ENCODE data around the gene HOMEZ. TPM values are rescaled to one million over a fixed set of nuclear protein-coding genes. Genes with fewer than 3 reads are reported as not detected.

HOMEZ gene
- total and polyA plus RNA-seq, 2 of the 8 experiments (the other 6 are each of a cell fraction or from before 2014, with no cell fraction given): 9.1 to 15.9 TPM

DNA sequence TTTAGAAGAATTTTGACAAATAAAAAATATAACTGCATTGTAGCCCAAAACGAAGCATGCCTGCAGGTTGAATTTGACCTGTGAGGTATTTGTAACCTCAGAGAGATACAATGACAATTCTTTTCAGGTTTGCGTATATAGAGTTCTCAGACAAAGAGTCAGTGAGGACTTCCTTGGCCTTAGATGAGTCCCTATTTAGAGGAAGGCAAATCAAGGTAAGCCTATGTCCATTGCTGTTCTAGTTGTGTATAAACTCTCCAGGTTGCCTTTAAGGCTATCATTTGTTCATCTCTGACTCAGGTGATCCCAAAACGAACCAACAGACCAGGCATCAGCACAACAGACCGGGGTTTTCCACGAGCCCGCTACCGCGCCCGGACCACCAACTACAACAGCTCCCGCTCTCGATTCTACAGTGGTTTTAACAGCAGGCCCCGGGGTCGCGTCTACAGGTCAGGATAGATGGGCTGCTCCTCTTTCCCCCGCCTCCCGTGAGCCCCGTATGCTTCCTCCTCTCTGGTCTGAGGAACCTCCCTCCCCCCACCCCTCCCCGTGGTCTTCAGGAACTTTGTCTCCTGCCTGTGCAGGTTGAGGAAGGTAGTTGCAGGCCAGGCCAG is 38.0 kb upstream of the HOMEZ start:
- Histone ChIP-seq H3K79me2 (ENCODE audit: control insufficient read depth in 1 of 2, insufficient read depth in 2 of 2, low read length in 2 of 2) (peaks cover 11 to 17% of the 10 kb centered on the region in 2 experiments), H3K4me1 (replicated peaks in 1 of 4; ENCODE audit: control insufficient read depth in 3 of 4, insufficient read depth in 4 of 4, low read length in 3 of 4) (peaks cover 0 to 6% (median 2%) of the 10 kb centered on the region in 4 experiments; a peak in 6 of 7 replicates), H3K27ac (ENCODE audit: low read depth, low read length) (no peak overlapping the region), H2AK5ac (ENCODE audit: low read depth, low read length) (no peak overlapping the region), H3K79me1 (ENCODE audit: low read depth, low read length) (peaks cover 10% of the 10 kb centered on the region; the same call in 1 of the 2 replicates), H4K20me1 (replicated peaks in 1 of 2; ENCODE audit: control insufficient read depth in 1 of 2, insufficient read depth in 2 of 2, low read length in 2 of 2) (no peaks in the 10 kb centered on the region), H3K18ac (ENCODE audit: extremely low read depth, low read length) (no peak overlapping the region), H3K36me3 (ENCODE audit: control insufficient read depth in 2 of 4, insufficient read depth in 4 of 4, low read length in 3 of 4) (peaks cover 9 to 35% (median 24%) of the 10 kb centered on the region in 4 experiments; a peak in 7 of 8 replicates), H3K4me2 (ENCODE audit: insufficient read depth in 1 of 2, low read depth in 2 of 2, low read length in 2 of 2) (no peak overlapping the region), H3K27me3 (replicated peaks in 1 of 4; ENCODE audit: control insufficient read depth in 3 of 4, extremely low read depth in 1 of 4, insufficient read depth in 3 of 4, low read length in 3 of 4) (no peaks in the 10 kb centered on the region), H3K4ac (replicated peaks; ENCODE audit: insufficient read length, low read depth, low read length) (no peak overlapping the region), H3K14ac (ENCODE audit: insufficient read length) (no peak overlapping the region), H4K5ac (ENCODE audit: insufficient read length, low read depth, low read length) (no peak overlapping the region), H3K9ac (replicated peaks in 1 of 4; ENCODE audit: extremely low read depth in 1 of 4, low read depth in 3 of 4, low read length in 3 of 4) (peak overlapping the region in 1 of 4 experiments; percentile 54; a peak in 1 of 7 replicates), H2BK5ac (ENCODE audit: low read depth, low read length) (no peak overlapping the region), H3K23ac (ENCODE audit: insufficient read length) (no peak overlapping the region), H2BK120ac (replicated peaks; ENCODE audit: low read depth, low read length) (no peak overlapping the region), H4K91ac (replicated peaks; ENCODE audit: insufficient read length, low read length) (no peak overlapping the region), H2BK20ac (ENCODE audit: low read length) (no peak overlapping the region), H3K23me2 (ENCODE audit: low read depth, low read length) (peaks cover 10% of the 10 kb centered on the region), H4K8ac (ENCODE audit: extremely low read depth, insufficient read depth, low read length) (no peak overlapping the region), H3K9me3 (ENCODE audit: insufficient read depth in 2 of 2, low read depth in 1 of 2, low read length in 1 of 2) (no peaks in the 10 kb centered on the region), H2BK12ac (ENCODE audit: low read depth, low read length) (no peak overlapping the region), H2BK15ac (ENCODE audit: low read length) (no peak overlapping the region), H3K4me3 (ENCODE audit: extremely low read depth in 1 of 4, insufficient read depth in 2 of 4, low read depth in 3 of 4, low read length in 4 of 4) (no peak overlapping the region), H2AFZ (ENCODE audit: low read length) (no peak overlapping the region), H3K56ac (replicated peaks; ENCODE audit: insufficient read length, low read depth, low read length) (no peak overlapping the region)
- DNase-seq (ENCODE audit: low read depth in 1 of 2, low spot score in 2 of 2) (peak in 1 of 2 experiments; percentile 26), FAIRE-seq (no peak)
- TF ChIP-seq FOSL1 (IDR thresholded peaks at IDR 0.05; ENCODE audit: insufficient read depth, low read depth, low read length) (no peak), GABPA (IDR thresholded peaks at IDR 0.05; ENCODE audit: borderline replicate concordance, insufficient read depth, low read length) (no peak), GTF2F1 (IDR thresholded peaks at IDR 0.05; ENCODE audit: borderline replicate concordance, low read depth, low read length) (no peak), EGR1 (IDR thresholded peaks at IDR 0.05; ENCODE audit: borderline replicate concordance, low read depth, low read length) (no peak), HDAC6 (IDR thresholded peaks at IDR 0.05; ENCODE audit: low read depth, low read length) (no peak), JUN (IDR thresholded peaks at IDR 0.05; ENCODE audit: low read depth, low read length) (no peak), SIRT6 (IDR thresholded peaks at IDR 0.05; ENCODE audit: low read length) (no peak)
- TF ChIP-seq, protein P1, sequence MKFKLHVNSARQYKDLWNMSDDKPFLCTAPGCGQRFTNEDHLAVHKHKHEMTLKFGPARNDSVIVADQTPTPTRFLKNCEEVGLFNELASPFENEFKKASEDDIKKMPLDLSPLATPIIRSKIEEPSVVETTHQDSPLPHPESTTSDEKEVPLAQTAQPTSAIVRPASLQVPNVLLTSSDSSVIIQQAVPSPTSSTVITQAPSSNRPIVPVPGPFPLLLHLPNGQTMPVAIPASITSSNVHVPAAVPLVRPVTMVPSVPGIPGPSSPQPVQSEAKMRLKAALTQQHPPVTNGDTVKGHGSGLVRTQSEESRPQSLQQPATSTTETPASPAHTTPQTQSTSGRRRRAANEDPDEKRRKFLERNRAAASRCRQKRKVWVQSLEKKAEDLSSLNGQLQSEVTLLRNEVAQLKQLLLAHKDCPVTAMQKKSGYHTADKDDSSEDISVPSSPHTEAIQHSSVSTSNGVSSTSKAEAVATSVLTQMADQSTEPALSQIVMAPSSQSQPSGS (IDR thresholded peaks at IDR 0.05; ENCODE audit: low read length): no peak
- 98% methylated on average over 12 of the region's 18 CpGs; no CpG with 5 or more reads in 1 of the 2 experiments for WGBS, 2 experiments (ENCODE audit: extremely low coverage in 1 of 2, insufficient coverage in 1 of 2, insufficient read length in 1 of 2, insufficient replicate concordance in 2 of 2, low coverage in 1 of 2, low lambda C conversion rate in 2 of 2, missing lambda C conversion rate in 1 of 2)
- POLR2A ChIA-PET (ENCODE audit: partially characterized antibody): interaction anchor here (0.6 to 4.7 kb wide), 13 partner anchors 10 to 232 kb away, joined by 3 to 48 read pairs (median 11); partner anchors contain the start of genes BCL2L2, CMTM5, PPP1R3E and SLC22A17
- CTCF ChIA-PET (ENCODE audit: partially characterized antibody): interaction anchor here (0.8 to 3.7 kb wide), 7 partner anchors 17 to 155 kb away, joined by 3 to 27 read pairs (median 4); partner anchors contain the start of genes BCL2L2 and SLC22A17

All from H1 (cell line).